Measurements from ENCODE around the gene MAB21L2.
"Not testable (repeated sequence)": the region's sequence is repeated elsewhere in the genome, so short reads cannot be mapped to it uniquely, and the experiment has no call there.

Gene MAB21L2

DNA sequence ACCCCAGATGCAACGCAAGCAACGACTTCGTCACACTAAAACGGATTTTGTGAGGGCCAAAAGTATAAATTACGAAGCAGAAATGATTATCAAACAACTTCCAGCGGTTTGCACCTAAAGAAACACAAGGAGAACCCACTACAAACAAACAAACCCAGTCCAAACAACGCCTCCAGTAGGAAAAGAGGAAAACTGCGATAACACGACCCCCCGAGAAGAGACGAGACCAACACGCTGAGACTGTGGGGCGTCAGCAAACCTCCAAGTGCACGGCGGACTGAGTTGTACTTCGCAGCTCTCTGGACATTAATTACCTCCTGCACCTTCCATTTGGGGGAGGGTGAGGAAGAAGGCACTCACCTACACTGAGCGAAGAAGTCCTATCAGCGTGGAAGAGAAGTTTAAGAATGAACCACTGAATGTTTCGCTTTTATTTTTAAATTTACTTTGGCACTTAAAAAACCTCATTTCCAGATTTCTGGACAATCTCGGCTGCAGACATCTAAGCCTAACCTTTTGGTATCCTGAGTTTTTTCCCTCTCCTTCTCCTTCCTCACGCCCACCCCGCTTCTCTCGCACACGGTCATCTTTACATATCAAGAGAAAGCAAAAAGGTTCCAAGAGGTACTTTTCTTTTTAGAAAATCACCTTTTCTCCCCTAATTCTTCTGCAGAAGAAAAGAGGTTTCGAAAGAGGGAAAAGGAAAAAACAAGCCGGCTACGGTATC, at the start of gene MAB21L2:
Gene MAB21L2 (plus strand): TSS at position 6 of the 727 bp plus-strand sequence. CDS start 879 bp downstream, outside the sequence.
- H3K4me1 ChIP-seq (ENCODE audit: control insufficient read depth, insufficient read depth, low read length): peaks cover 14% of the 10 kb centered on the region
- peak within 1 kb of the TSS; percentile 78 for H3K4me3 ChIP-seq (ENCODE audit: low read depth, low read length)
- H3K9ac ChIP-seq (ENCODE audit: low read depth, low read length): no peak within 1 kb of the TSS
- H3K9me3 ChIP-seq (ENCODE audit: control insufficient read depth, insufficient read depth, low read length): no peaks in the 10 kb centered on the region
- peaks cover 73% of the 10 kb centered on the region for H3K27me3 ChIP-seq (ENCODE audit: control insufficient read depth, insufficient read depth, low read length)
- H3K36me3 ChIP-seq (ENCODE audit: control insufficient read depth, insufficient read depth, low read length): no peaks in the 10 kb centered on the region

DNA sequence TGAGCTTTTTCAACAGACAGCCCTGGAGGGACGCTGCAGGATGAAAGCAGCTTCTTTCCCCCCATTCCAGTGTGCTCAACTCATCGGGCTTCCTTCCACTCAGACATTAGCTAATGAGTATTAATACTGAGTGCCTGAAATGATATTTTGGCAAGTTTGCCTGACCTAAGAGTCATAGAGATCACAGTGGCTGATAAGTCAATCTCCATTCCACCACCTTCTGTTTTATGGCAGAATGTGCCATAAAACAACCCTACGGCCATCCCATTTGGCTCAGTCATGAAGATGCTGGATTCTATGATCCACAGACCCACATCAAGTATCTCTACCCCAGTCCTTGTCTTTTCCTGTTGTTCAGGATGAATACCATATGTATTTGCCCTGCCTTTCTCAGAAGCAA, 48.3 kb upstream of the MAB21L2 start:
- no peaks in the 10 kb centered on the region for H3K27me3 ChIP-seq (ENCODE audit: control insufficient read depth, insufficient read depth, low read length)
- H3K36me3 ChIP-seq (ENCODE audit: control insufficient read depth, insufficient read depth, low read length): no peaks in the 10 kb centered on the region
- H3K4me3 ChIP-seq (ENCODE audit: low read depth, low read length): no peak overlapping the region
- H3K9me3 ChIP-seq (ENCODE audit: control insufficient read depth, insufficient read depth, low read length): no peaks in the 10 kb centered on the region
- no peak overlapping the region for H3K9ac ChIP-seq (ENCODE audit: low read depth, low read length)
- H3K4me1 ChIP-seq (ENCODE audit: control insufficient read depth, insufficient read depth, low read length): no peaks in the 10 kb centered on the region

DNA sequence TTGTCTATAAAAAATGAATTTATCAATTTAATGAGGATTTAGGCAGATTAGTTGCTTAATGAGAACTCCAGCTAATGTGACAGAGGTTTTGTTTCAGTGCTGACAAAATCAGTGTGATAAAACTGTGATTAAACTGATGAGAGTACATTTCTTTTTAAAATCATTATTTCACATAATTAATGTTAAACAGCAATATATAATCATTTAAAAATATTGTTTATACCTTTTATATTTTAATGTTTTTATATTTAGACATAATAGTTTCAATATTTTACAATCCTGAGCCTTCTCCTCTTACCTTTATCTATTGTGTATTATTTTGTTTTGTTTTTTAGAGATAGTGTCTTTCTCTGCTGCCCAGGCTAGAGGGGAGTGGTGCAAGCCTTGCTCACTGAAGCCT, 47.1 kb upstream of the MAB21L2 start:
- no peaks in the 10 kb centered on the region for H3K4me1 ChIP-seq (ENCODE audit: control insufficient read depth, insufficient read depth, low read length)
- no peak overlapping the region for H3K9ac ChIP-seq (ENCODE audit: low read depth, low read length)
- no peaks in the 10 kb centered on the region for H3K9me3 ChIP-seq (ENCODE audit: control insufficient read depth, insufficient read depth, low read length)
- H3K4me3 ChIP-seq (ENCODE audit: low read depth, low read length): no peak overlapping the region
- no peaks in the 10 kb centered on the region for H3K27me3 ChIP-seq (ENCODE audit: control insufficient read depth, insufficient read depth, low read length)
- no peaks in the 10 kb centered on the region for H3K36me3 ChIP-seq (ENCODE audit: control insufficient read depth, insufficient read depth, low read length)

DNA sequence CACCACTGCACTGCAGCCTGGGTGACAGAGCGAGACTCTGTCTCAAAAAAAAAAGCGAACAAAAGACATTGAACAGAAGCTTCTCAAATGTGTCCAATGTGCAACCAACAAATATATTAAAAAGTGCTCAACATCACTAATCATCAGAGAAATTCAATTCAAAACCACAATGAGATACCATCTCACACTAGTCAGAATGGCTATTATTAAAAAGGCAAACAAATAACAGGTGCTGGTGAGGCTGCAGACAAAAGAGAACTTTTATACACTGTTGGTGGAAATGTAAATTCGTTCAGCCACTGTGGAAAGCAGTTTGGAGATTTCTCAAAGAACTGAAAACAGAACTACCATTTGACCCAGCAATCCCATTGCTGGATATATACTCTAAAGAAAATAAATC, 44.0 kb upstream of the MAB21L2 start:
- H3K4me1 ChIP-seq (ENCODE audit: control insufficient read depth, insufficient read depth, low read length); H3K36me3 ChIP-seq (ENCODE audit: control insufficient read depth, insufficient read depth, low read length); H3K27me3 ChIP-seq (ENCODE audit: control insufficient read depth, insufficient read depth, low read length); H3K9me3 ChIP-seq (ENCODE audit: control insufficient read depth, insufficient read depth, low read length); H3K9ac ChIP-seq (ENCODE audit: low read depth, low read length); H3K4me3 ChIP-seq (ENCODE audit: low read depth, low read length): not testable (repeated sequence)

DNA sequence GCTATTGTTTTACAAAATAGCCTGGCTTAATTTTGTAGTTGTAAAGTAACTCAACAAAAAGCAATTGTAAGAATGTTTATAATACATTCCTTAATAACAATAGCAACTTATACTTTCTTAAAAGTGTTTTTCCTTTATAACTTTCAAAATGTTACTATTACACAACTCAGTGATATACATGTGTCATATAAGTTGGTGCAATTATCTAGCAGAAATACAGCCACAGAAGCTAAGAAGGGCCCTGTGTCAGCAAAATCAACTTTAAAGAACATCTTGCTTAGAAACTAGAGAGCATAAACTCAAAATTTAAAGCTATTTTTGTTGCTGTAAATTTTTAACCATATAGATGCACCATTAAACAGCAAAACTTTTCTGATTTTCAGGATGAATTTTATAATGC, 41.4 kb upstream of the MAB21L2 start:
- Histone ChIP-seq H3K4me3 (ENCODE audit: low read depth, low read length) (no peak overlapping the region), H3K4me1 (ENCODE audit: control insufficient read depth, insufficient read depth, low read length) (peaks cover 7% of the 10 kb centered on the region), H3K9me3 (ENCODE audit: control insufficient read depth, insufficient read depth, low read length) (no peaks in the 10 kb centered on the region), H3K36me3 (ENCODE audit: control insufficient read depth, insufficient read depth, low read length) (no peaks in the 10 kb centered on the region), H3K9ac (ENCODE audit: low read depth, low read length) (no peak overlapping the region), H3K27me3 (ENCODE audit: control insufficient read depth, insufficient read depth, low read length) (no peaks in the 10 kb centered on the region)

DNA sequence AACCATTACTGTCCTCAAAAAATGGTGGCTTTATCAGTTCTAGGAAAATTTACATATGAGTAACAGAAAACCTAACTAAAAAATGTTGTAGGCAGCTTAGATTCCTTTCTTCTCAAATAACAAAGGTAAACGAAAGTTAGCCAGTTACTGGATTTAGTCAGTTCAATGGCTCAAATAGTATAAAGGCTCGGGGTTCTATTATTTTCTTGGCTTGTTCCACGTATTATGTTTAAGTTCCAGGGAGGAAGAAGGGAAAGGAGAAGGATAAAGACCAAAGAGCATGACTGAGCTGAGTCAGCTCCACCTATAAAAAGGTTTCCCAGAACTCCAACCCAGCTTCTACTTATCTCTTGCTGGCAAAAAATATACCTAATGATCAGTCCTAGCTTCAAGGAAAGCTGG, 41.0 kb upstream of the MAB21L2 start:
- H3K4me3 ChIP-seq (ENCODE audit: low read depth, low read length): no peak overlapping the region
- H3K27me3 ChIP-seq (ENCODE audit: control insufficient read depth, insufficient read depth, low read length): no peaks in the 10 kb centered on the region
- H3K9ac ChIP-seq (ENCODE audit: low read depth, low read length): no peak overlapping the region
- peaks cover 7% of the 10 kb centered on the region for H3K4me1 ChIP-seq (ENCODE audit: control insufficient read depth, insufficient read depth, low read length)
- H3K9me3 ChIP-seq (ENCODE audit: control insufficient read depth, insufficient read depth, low read length): no peaks in the 10 kb centered on the region
- no peaks in the 10 kb centered on the region for H3K36me3 ChIP-seq (ENCODE audit: control insufficient read depth, insufficient read depth, low read length)

DNA sequence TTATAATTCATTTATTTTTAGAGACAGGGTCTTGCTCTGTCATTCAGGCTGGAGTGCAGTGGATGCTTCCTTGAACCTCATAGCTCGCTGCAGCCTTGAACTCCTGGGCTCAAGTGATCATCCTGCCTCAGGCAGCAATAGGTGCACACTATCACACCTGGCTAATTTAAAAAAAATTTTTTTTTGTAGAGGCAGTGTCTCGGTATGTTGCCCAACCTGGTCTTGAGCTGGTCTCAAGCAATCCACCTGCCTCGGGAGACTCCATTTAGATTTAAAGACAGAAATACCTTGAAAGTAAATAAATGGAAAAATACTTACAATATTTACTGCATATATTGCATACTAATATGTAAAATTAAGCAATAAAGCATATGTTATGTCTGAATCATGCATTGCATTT, 40.3 kb upstream of the MAB21L2 start:
- no peaks in the 10 kb centered on the region for H3K9me3 ChIP-seq (ENCODE audit: control insufficient read depth, insufficient read depth, low read length)
- H3K27me3 ChIP-seq (ENCODE audit: control insufficient read depth, insufficient read depth, low read length): no peaks in the 10 kb centered on the region
- H3K4me3 ChIP-seq (ENCODE audit: low read depth, low read length): no peak overlapping the region
- H3K4me1 ChIP-seq (ENCODE audit: control insufficient read depth, insufficient read depth, low read length): peaks cover 7% of the 10 kb centered on the region
- H3K9ac ChIP-seq (ENCODE audit: low read depth, low read length): no peak overlapping the region
- no peaks in the 10 kb centered on the region for H3K36me3 ChIP-seq (ENCODE audit: control insufficient read depth, insufficient read depth, low read length)

DNA sequence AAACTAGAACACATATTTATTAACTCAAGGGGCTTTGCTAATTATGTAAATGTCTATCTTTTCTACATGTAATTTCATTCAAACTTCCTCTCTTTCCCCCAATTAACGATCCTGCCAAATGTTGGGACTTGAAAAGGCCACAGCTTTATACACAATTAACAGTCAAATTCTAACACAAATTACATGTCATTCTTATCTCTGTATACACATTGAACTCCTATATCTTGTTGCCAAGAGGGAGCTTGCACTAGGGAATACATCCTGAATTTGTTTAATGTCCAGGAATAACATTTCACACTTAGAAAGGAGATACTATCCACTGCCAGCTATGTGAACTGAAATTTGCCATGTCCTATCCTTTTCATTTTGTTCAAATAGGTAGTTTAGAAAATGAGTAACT, 38.9 kb upstream of the MAB21L2 start:
- no peak overlapping the region for H3K4me3 ChIP-seq (ENCODE audit: low read depth, low read length)
- H3K4me1 ChIP-seq (ENCODE audit: control insufficient read depth, insufficient read depth, low read length): peaks cover 7% of the 10 kb centered on the region
- H3K9ac ChIP-seq (ENCODE audit: low read depth, low read length): no peak overlapping the region
- no peaks in the 10 kb centered on the region for H3K9me3 ChIP-seq (ENCODE audit: control insufficient read depth, insufficient read depth, low read length)
- H3K27me3 ChIP-seq (ENCODE audit: control insufficient read depth, insufficient read depth, low read length): no peaks in the 10 kb centered on the region
- no peaks in the 10 kb centered on the region for H3K36me3 ChIP-seq (ENCODE audit: control insufficient read depth, insufficient read depth, low read length)

DNA sequence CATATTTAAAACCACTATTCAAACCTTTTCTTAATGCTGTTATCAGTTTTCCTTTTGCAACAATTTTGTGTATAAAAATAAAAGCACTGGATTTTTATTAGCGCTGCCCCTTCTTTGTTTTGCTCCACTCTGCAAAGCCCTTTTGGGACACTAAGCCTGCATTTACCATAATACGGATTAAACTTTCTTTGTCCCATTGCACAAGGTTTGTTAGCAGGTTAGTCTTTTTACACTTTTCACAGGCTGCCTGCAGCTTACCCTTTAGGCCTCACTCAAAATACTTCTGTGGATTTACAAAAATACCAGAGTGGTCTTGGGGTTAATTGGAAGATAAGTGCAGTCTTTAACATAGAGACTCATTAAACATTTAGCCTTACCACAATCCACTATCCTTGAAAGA, 35.7 kb upstream of the MAB21L2 start:
- Histone ChIP-seq H3K4me1 (ENCODE audit: control insufficient read depth, insufficient read depth, low read length) (no peaks in the 10 kb centered on the region), H3K9me3 (ENCODE audit: control insufficient read depth, insufficient read depth, low read length) (no peaks in the 10 kb centered on the region), H3K36me3 (ENCODE audit: control insufficient read depth, insufficient read depth, low read length) (no peaks in the 10 kb centered on the region), H3K4me3 (ENCODE audit: low read depth, low read length) (no peak overlapping the region), H3K27me3 (ENCODE audit: control insufficient read depth, insufficient read depth, low read length) (no peaks in the 10 kb centered on the region), H3K9ac (ENCODE audit: low read depth, low read length) (no peak overlapping the region)

DNA sequence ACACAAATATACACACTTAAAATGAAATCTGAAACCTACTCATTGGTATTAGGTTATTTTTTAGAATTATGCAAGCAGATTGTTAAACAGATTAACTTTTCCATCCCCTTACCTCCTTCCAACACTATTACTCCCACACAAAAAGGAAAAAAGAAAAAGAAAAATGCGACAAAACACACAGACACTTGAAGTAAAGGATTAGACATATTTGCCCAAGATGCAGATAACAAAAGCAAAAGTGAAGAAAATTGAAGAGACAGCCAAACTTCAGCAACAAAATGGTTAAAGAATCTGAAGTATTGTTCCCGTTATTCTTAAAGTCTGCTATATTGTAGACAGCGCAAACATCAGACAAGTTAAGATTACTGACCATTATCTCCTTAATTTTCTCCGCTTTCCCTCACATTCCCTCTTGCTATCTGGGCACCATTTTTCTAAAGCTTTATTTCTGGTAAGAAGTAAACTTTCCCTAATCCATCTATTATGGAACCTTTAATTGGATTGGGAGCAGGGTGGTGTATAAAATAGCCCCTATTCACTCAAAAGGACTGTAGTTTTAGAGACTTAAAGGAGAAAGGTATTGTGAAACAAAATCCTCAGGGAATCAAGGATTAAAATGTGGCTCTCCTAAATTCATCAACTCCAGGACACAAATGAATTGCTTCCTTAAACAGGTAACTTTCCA, 34.7 kb upstream of the MAB21L2 start:
- no peaks in the 10 kb centered on the region for H3K4me1 ChIP-seq (ENCODE audit: control insufficient read depth, insufficient read depth, low read length)
- H3K9me3 ChIP-seq (ENCODE audit: control insufficient read depth, insufficient read depth, low read length): no peaks in the 10 kb centered on the region

DNA sequence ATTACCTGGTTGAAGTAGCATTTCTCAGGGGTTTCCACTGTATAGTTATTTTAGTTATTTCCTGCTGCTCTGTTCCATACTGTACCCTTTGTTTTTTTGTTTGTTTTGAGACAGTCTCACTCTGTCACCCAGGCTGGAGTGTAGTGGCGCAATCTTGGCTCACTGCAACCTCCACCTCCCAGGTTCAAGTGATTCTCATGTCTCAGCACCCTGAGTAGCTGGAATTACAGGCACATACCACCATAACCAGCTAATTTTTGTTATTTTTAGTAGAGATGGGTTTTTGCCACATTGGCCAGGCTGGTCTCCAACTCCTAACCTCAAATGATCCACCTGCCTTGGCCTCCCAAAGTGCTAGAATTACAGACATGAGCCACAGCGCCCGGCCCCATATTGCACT, 24.1 kb upstream of the MAB21L2 start:
- not testable (repeated sequence) for H3K36me3 ChIP-seq (ENCODE audit: control insufficient read depth, insufficient read depth, low read length); H3K27me3 ChIP-seq (ENCODE audit: control insufficient read depth, insufficient read depth, low read length); H3K9ac ChIP-seq (ENCODE audit: low read depth, low read length); H3K4me1 ChIP-seq (ENCODE audit: control insufficient read depth, insufficient read depth, low read length); H3K9me3 ChIP-seq (ENCODE audit: control insufficient read depth, insufficient read depth, low read length); H3K4me3 ChIP-seq (ENCODE audit: low read depth, low read length)

More for the DNA sequence above, 34.7 kb upstream of the MAB21L2 start:
- Histone ChIP-seq H3K9ac (ENCODE audit: low read depth, low read length) (no peak overlapping the region), H3K27me3 (ENCODE audit: control insufficient read depth, insufficient read depth, low read length) (no peaks in the 10 kb centered on the region), H3K36me3 (ENCODE audit: control insufficient read depth, insufficient read depth, low read length) (no peaks in the 10 kb centered on the region), H3K4me3 (ENCODE audit: low read depth, low read length) (no peak overlapping the region)

DNA sequence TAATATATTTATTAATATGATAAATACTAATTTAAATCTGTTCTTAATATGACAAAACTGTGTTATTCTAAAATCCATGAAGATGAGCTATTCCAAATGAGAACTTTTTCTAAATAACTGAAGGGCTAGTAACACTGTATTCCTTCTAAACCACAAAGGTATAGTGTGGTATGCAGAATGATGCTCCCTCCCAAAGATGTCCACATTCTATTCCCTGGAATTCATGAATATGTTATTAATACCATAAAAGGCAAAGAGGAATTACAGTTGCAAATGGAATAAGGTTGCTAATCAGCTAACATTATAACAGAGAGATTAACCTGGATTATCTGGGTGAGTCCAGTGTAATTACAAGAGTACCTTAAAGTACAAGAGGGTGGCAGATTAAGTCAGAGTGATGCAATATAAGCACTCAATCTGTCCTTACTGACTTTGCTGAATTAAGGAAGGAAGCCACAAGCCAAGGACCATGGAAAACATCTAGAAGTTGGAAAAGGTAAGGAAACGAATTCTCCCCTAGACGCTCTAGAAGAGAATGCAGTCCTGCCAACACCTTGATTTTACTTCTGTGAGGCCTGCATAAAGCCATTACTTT, 20.7 kb upstream of the MAB21L2 start:
- Histone ChIP-seq H3K27me3 (ENCODE audit: control insufficient read depth, insufficient read depth, low read length) (no peaks in the 10 kb centered on the region), H3K9ac (ENCODE audit: low read depth, low read length) (no peak overlapping the region), H3K4me1 (ENCODE audit: control insufficient read depth, insufficient read depth, low read length) (no peaks in the 10 kb centered on the region), H3K36me3 (ENCODE audit: control insufficient read depth, insufficient read depth, low read length) (no peaks in the 10 kb centered on the region), H3K4me3 (ENCODE audit: low read depth, low read length) (no peak overlapping the region), H3K9me3 (ENCODE audit: control insufficient read depth, insufficient read depth, low read length) (no peaks in the 10 kb centered on the region)

All from iPS-15b (cell line).